ENCODE results near the gene DDA1.

DDA1 gene

GRCh38 chr19:17260842-17261325 is 48.5 kb upstream of the DDA1 start (continued):
- TF ChIP-seq, protein P1, sequence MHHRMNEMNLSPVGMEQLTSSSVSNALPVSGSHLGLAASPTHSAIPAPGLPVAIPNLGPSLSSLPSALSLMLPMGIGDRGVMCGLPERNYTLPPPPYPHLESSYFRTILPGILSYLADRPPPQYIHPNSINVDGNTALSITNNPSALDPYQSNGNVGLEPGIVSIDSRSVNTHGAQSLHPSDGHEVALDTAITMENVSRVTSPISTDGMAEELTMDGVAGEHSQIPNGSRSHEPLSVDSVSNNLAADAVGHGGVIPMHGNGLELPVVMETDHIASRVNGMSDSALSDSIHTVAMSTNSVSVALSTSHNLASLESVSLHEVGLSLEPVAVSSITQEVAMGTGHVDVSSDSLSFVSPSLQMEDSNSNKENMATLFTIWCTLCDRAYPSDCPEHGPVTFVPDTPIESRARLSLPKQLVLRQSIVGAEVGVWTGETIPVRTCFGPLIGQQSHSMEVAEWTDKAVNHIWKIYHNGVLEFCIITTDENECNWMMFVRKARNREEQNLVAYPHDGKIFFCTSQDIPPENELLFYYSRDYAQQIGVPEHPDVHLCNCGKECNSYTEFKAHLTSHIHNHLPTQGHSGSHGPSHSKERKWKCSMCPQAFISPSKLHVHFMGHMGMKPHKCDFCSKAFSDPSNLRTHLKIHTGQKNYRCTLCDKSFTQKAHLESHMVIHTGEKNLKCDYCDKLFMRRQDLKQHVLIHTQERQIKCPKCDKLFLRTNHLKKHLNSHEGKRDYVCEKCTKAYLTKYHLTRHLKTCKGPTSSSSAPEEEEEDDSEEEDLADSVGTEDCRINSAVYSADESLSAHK (tag by site-specific recombination; IDR thresholded peaks at IDR 0.05) = no peak
- no peak for TF ChIP-seq ZNF174 (tag by site-specific recombination; IDR thresholded peaks at IDR 0.05)
- no peak for TF ChIP-seq ZNF146 (tag by site-specific recombination; IDR thresholded peaks at IDR 0.05)

GRCh38 chr19:17262557-17262956 is 46.8 kb upstream of the DDA1 start:
- POLR2A ChIA-PET = no interaction called here
- H3K27ac ChIP-seq (ENCODE audit: extremely low read depth, low read depth, low read length) = no peak overlapping the region
- H3K36me3 ChIP-seq (ENCODE audit: control insufficient read depth in 2 of 2, insufficient read depth in 1 of 2, low read length in 2 of 2) = no peaks in the 10 kb centered on the region
- H3K4me1 ChIP-seq (ENCODE audit: control insufficient read depth, insufficient read depth, low read length) = no peaks in the 10 kb centered on the region
- TF ChIP-seq ZNF473 (tag by site-specific recombination; IDR thresholded peaks at IDR 0.05) = no peak
- TF ChIP-seq ZNF837 (tag by site-specific recombination; IDR thresholded peaks at IDR 0.05) = no peak
- no peak for TF ChIP-seq ZNF501 (tag by site-specific recombination; IDR thresholded peaks at IDR 0.05)
- no peak for TF ChIP-seq ZNF510 (tag by site-specific recombination; IDR thresholded peaks at IDR 0.05; ENCODE audit: insufficient replicate concordance)
- no peak for TF ChIP-seq FEZF1 (tag by site-specific recombination; IDR thresholded peaks at IDR 0.05)
- no peak for TF ChIP-seq ZNF302 (tag by site-specific recombination; IDR thresholded peaks at IDR 0.05; ENCODE audit: low read depth)
- CTCF ChIA-PET = interaction anchor here (0.6 to 1.0 kb wide), 3 partner anchors 15 to 27 kb away, joined by 3 to 4 read pairs (median 3); no protein-coding TSS in a partner anchor
- no peak overlapping the region for H3K4me3 ChIP-seq (ENCODE audit: low read depth, low read length)
- no peaks in the 10 kb centered on the region for H3K9me3 ChIP-seq (ENCODE audit: control insufficient read depth, insufficient read depth, low read depth, low read length)

GRCh38 chr19:17263712-17264640 is 45.4 kb upstream of the DDA1 start:
- POLR2A ChIA-PET = interaction anchor here (1.3 kb wide), 1 partner anchor 15 kb away, joined by 3 read pairs; no protein-coding TSS in a partner anchor
- Histone ChIP-seq H3K36me3 (ENCODE audit: control insufficient read depth in 2 of 2, insufficient read depth in 1 of 2, low read length in 2 of 2) (peaks cover 0 to 4% of the 10 kb centered on the region in 2 experiments; a peak in 2 of 3 replicates), H3K9me3 (ENCODE audit: control insufficient read depth, insufficient read depth, low read depth, low read length) (no peaks in the 10 kb centered on the region), H3K4me3 (ENCODE audit: low read depth, low read length) (no peak overlapping the region), H3K27ac (ENCODE audit: extremely low read depth, low read depth, low read length) (no peak overlapping the region), H3K4me1 (ENCODE audit: control insufficient read depth, insufficient read depth, low read length) (no peaks in the 10 kb centered on the region)
- TF ChIP-seq, protein P2, sequence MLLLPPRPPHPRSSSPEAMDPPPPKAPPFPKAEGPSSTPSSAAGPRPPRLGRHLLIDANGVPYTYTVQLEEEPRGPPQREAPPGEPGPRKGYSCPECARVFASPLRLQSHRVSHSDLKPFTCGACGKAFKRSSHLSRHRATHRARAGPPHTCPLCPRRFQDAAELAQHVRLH (tag by site-specific recombination; IDR thresholded peaks at IDR 0.05) = 0 out of 2 replicates have a peak, but pooled peaks have one; percentile 28
- TF ChIP-seq HIC1 (tag by site-specific recombination; IDR thresholded peaks at IDR 0.05) = no peak
- TF ChIP-seq ZNF670 (tag by site-specific recombination; IDR thresholded peaks at IDR 0.05; ENCODE audit: low read depth) = no peak
- TF ChIP-seq ZNF776 (tag by site-specific recombination; IDR thresholded peaks at IDR 0.05; ENCODE audit: borderline replicate concordance) = no peak
- TF ChIP-seq CTCF (tag by site-specific recombination; IDR thresholded peaks at IDR 0.05) = no peak
- TF ChIP-seq ZNF16 (tag by site-specific recombination; IDR thresholded peaks at IDR 0.05; ENCODE audit: low read depth) = peak; percentile 94
- TF ChIP-seq SP7 (tag by site-specific recombination; IDR thresholded peaks at IDR 0.05) = no peak
- no peak for TF ChIP-seq ZBTB44 (tag by site-specific recombination; IDR thresholded peaks at IDR 0.05)
- CTCF ChIA-PET = interaction anchor here (0.6 to 5.5 kb wide), 5 partner anchors 19 to 1132 kb away, joined by 3 to 37 read pairs (median 5); partner anchors contain the start of genes ANKLE1 and USE1

All from HEK293 (cell line).